Measurements from ENCODE around the gene PIP5K1C.
A peak's percentile ranks its signal among the peaks of the same experiment; 100 is the strongest.
"Not testable (repeated sequence)": the region's sequence is repeated elsewhere in the genome, so short reads cannot be mapped to it uniquely, and the experiment has no call there.

PIP5K1C gene

DNA sequence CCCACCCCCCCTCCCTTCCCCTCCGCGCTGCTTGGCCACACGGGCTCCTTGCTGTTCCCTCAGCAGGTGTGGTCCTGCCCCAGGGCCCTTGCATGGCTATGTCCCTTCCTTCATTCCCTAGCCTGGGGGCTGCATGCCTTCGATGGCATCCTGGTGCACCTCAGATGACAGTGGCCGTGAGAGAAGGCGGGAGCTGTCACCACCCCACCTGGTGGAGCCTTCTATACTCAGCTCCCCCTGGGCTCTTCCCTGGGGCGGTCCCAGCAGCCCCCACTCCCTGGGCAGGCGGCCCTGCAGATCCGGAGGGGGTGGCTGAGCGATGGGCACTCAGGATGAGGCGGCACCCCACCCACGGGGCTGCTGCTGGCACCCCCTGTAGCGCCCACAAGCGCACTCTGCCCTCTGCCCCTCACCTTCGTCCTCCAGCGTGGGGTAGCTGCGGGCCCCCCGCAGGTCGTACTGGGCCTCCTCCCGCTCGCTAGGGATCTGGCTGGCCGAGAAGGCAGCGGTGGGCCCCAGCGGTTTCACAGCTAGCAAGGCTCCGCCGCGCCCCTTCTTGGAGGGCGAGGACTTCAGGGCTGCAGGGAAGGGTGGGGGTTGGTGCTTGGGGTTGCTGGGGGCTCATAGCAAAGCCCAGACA is 56.5 kb downstream of the PIP5K1C start:
- no peak for DNase-seq

GRCh38 chr19:3642987-3643673 is 57.1 kb downstream of the PIP5K1C start:
- peak; percentile 17 for DNase-seq

DNA sequence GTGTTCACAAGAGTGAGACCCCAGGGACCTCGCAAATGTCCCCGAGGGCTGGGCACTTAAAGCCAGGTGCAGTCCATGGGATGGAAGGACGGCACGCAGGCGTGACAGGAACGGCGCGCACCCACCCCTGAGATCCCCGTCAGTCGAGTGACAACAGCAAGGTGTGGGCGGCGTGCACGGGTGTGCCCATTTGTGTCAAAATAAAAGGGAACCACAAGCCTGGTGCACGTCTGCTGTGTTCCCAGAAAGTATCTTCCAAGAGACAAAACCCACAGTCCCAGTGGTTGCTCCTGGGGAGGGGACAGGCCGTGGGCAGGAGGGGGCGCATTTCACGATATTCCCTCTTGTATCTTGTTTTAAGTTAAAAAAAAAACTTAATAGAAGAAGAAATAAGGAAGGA is 58.0 kb downstream of the PIP5K1C start:
- no peak for DNase-seq

GRCh38 chr19:3641515-3642269 is 58.6 kb downstream of the PIP5K1C start:
- no peak for DNase-seq

GRCh38 chr19:3639479-3639878 is 60.8 kb downstream of the PIP5K1C start:
- no peak for DNase-seq

DNA sequence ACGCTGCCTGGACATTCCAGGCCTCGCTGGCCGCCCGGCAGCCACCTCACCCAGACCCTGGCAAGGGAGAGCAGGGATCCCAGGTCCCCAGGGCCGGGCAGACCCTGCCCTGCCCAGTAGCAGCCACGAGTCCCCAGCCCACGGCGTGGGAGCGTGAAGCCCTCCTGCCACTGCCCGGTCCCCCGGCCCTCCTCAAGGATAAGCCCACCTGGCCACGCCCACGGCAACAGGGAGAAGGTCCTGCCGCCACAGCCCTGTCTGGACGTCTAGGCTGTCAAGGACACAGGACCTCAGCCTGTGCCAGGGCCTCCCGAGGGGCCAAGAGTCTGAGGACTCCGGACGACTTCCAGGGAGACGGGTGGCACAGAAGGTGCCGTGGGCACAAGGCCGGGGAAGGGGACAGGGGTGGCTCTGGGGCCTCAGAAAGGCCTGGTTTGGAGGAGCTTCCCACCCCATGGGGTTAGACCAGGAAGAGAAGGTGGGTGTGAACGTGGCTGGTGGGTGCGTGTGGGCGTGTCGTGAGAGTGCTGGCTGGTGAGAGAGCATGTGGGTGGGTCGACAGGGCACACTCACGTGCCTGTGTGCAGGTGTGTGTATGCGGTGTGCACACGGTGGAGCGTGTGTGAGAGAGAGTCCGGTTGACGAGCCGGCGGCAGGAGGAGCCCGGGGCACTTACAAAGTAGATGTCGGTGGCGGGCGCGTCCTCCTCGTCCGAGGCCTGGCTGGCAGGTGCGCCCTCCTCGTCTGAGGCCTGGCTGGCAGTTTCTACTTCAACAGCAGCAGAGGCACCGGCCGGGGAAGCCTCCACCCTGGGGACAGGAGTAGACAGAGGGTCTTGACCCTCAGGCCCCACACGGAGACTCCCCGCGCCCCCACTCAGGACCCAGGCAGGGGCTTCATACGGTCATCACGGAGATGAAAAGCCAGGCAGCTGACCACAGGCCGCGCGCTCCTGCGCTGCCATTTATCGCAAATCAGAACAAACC is 61.8 kb downstream of the PIP5K1C start:
- no peak for DNase-seq

DNA sequence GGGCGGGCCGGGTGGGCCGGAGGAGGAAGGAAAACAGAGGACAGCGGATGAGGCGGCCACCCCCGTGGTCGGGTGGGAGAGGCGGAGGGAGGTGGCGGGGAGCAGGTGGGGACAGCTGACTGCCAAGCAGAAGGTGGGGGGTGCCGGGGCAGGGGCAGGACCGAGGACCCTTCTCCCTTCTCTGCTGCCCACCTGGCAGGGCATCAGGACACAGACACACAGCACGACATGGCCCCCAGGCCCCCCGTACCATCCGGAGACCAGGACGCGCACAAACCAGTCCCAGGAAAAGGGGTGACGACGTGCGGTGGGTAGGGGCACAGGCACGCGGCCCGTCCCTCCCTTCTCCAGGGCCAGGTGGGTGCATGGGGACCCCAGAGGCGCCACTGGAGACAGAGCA is 62.6 kb downstream of the PIP5K1C start:
- no peak for DNase-seq

DNA sequence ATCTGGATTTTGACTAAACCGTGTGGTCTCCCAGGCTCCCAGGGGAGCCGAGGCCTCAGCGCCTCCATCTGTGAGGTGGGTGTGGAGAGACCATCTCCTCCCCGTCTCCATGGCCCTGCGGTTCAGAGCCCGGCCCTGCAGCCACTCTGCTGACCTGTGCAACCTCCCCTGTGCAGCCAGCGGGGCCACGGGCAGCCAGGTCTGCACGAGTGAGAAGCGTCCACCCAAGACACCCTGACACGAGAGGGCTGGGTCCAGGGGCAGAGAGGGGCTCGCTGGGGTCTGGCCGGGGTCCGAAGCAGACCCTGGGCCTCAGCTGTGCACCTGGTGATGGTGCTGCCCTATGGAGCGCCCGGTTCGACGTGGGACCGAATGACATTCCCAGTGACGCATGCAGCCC is 63.3 kb downstream of the PIP5K1C start:
- no peak for DNase-seq

DNA sequence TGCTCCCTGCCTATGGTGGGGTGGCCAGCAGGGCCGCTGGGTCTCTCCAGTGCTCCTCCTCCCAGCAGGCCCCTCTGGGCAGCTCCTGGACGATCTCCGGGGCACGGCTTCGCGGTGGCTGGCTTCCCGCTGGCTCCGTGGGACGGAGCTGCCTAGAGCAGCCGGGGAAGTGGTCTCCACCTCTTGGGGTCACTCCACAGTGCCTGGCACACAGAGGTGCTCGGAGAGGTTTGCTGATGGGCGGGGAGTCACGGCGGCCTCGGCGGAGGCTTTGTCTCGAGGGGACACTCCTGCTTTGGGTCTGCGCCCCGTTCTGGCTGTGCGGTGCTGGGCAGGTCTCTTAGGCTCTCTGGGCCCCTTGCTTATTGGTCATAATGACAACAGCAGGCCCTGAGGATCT is 63.8 kb downstream of the PIP5K1C start:
- DNase-seq = no peak

DNA sequence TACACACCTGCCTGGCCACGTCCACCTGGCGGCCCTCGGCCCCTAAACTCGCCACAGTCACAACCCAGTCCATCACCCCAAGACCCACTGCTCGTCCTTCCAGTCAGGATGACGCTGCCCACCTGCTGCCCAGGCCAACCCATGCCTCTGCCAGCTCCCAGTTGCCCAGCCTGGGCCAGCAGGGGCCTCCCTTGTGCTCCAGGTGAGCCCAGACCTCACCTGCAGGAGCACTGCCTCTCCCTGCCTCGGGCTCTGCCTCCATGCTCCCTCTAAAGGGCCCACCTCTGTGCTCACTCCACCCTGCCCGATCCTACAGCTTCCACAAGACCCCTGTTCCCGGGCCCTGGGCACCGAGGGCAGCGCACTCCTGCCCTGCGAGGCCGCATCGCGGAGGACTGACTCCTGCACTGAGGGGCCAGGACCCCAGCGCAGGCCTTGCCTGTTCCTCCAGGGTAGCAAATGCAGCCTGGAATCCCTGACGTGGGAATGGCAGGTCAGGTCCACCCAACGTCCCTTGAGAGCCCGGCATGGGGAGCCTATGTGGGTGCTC is 65.7 kb downstream of the PIP5K1C start:
- no peak for DNase-seq

GRCh38 chr19:3633559-3633988 is 66.7 kb downstream of the PIP5K1C start:
- DNase-seq = no peak

DNA sequence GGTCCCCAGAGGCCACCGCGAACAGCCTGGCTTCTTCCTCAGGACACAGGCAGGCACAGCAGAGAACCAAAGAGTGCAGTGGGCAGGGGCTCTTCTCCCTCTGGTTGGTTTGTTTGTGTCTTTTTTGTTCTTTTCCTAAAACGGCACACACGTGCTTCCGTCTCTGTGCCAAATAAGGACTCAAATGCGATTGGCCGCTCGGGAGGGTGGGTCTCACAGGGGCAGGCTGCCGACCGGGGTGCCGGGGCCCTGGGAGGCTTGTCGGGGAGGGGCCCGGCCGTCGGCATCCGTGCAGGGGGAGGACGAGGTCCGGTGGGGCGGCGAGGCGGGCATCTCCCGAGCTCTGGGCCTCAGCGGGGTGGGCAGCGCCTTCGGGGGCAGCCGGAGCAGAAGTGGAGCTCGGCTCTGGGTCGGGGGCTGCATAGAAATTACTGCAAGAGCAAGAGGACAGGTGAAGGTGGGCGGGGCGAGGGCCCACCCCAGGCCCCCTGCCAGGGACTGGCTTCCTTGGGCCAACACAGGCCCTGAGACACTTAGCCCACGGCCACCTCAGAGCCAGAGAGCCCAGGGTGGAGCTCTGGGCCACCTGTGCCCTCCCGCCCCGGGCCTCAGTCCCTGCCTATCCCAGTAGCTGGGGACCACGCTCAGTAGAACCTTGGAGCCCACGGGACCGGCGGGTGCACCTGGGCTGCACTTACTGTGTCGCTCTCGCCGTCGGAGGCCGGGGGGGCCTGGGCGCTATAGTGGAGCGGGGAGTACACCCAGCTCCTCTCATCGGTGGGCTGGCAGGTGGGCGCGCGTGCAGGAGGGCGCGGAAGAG is 67.3 kb downstream of the PIP5K1C start:
- no peak for DNase-seq

DNA sequence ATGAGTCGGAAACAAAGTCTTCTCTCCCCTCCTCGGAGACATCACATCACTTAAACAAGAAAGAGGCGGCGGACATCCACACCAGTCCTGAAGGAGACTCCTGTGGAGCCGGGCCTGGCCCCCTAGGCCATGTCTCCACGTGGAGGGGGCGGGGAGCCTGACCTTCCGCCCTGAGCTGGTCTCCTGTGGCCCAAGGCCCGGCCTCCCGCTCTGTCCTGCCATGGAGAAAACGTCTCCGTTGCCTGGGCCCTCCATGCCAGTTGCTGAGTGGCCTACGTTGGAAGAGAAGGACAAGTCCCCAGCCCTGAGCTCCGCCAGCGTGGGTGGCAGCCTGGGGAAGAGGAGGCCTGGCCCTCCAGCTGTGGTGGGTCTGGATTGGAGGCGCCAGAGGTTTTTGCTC is 68.2 kb downstream of the PIP5K1C start:
- DNase-seq = no peak

- DNase-seq = no peak
Observed at GRCh38 chr19:3631053-3631861, 69.0 kb downstream of the PIP5K1C start.

GRCh38 chr19:3628766-3629165 is 71.5 kb downstream of the PIP5K1C start:
- not testable (repeated sequence) for DNase-seq

DNA sequence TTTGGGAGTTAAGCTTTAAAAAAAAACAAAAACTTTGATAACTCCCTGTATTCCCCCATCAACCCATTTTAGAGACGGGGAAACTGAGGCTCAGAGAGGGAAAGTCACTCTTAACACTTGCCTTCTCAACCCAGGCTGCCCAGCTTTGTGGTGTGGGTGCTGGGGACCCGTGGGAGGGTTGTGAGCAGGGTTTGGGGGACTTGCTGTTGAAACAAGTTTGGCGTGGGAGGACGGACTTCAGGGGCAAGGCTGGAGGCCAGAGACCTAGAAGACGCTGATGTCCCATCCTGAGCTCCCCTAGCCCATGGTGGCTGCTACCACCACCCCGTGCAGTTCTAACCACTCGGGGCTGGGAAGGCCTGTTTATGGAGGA is 72.9 kb downstream of the PIP5K1C start:
- no peak for DNase-seq

DNA sequence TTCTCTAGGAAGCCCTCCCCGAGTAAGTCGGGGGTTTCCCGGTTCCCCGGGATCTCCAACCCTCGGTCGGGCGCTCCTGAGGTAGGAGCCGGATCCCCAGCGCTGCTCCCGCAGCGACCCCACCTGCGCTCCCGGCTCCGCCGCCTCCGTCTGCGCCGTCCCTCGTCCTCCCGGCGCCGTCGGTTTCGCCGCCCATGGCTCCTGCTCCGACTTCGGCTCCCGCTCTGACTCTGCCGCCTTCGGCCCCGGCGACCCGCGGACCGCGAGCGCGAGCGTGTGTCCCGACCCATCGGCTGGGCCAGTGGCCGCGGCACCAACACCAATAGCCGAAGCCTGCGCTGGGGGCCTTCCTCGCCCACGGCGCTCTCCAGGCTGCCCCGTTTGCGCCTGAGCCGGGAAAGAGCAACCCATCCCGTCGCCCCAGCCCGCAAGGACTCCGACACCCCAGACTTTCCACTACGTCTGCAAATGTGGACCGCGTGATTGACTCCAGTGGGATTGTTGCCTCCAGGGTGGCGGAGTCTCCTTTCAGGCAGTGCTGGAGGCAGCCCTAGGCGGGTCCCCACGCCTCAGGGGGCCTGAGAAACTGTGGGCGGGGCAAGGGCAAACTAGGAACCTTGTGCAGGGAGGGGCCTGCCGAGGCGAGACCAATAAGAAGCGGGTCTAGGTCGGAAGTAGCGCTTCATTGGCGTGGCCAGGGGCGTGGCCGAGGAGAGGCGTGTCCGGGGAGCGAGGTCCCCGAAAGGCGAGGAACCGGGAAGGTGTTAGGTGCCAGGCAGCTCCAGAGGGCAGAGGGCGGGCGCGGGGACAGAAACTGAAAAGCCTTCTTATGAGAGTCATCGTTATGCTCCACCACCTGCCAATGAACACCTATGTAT is 73.6 kb downstream of the PIP5K1C start, which contains the start of gene CACTIN:
Gene CACTIN (minus strand): TSS at position 318 of the 878 bp plus-strand sequence. CDS start 28 bp downstream, at position 290.
- DNase-seq = peak; percentile 98

DNA sequence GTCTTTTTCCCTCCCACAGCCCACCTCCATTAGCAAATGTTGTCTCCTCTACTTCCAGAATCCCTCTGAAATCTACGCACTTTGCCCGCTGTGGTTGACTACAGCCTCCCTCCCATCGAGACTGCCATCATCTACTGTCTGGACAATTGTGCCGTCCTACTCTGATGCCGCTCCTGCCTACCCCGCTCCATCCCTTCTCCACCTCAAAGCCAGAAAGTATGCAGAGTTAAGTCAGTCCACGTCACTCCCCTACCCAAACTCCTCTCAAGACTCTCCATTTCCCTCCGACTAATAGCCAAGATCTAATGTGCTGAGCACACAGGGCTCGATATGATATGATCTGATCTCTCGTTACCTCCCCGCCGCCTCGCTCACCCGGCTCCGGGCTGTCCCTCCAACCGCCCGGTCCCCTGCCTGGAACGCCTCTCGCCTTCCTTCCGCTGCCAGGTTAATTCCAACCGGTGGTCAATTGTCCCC is 74.2 kb downstream of the PIP5K1C start:
- DNase-seq = no peak

DNA sequence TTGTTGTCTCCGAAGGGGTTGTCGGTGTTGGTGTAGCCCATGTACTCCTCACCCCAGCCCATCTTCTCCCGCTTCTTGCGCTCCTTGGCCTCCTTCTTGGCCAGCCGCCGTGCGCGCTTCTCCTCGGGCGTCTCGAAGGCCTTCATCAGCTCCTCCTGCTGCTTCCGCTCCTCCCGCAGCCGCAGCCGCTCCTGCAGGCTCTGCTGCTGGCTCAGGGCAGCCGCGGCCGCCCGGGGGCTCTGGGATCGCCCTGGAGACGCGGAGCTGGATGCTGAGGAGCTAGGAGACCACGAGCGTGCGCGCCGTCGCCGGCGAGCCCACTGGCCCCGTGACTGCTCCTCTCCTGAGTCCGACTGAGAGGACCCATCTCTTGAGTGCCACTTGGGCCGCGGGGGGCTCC is 76.6 kb downstream of the PIP5K1C start:
- DNase-seq = no peak
